Measurements from ENCODE around the gene ACAP2.

The ACAP2 gene

DNA sequence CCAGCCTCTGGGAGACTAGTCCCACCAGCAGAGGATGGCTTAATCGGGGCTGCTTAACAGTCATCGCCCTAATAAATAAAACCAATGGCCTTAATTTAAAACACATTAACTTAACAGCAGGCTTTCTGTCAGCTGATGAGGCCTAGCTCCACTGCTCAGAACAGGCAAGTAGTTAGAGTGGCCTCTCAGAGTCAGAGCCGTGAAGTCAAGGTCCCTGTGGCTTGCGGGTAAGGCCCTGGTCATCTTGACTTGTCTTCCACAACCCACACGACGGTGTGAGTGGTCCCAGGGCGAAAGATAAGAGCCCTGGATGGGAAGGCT, 183.7 kb downstream of the ACAP2 start:
- DNase-seq, result no peak

DNA sequence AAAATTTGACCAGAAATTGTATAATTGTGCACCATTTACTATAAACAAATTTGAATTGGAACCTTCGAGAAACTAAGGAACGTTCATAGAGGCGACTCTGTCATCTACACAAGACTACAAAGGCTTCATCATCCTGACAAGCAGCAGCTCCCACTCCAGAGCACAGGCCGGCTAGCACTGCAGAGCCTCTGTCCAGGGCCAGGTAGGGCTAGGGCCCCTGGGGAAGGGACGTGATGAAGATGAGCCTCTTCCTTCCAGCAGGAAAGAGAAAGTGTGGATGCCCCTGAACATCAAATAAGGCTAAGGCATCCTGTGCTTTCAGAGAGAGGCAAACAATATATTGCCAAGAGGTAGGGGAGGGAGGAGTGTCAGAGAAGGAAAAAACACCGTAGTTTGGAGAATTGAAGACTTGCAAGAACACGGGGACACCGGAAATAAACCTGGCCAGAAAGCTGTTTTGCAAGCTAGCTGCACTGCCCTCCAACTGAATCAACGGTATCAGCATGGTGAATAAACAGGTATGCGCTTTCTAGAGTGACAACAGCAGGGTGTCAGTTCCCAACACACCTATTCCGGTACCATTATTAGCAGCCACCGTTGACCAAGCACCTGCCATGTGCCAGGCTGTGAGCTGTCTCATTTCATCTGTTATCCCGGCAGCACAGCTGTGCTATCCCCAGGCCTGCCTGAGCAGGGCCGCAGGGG, 184.2 kb downstream of the ACAP2 start:
- DNase-seq, result no peak

GRCh38 chr3:195257454-195258448, 185.1 kb downstream of the ACAP2 start:
- DNase-seq, result no peak

- no peak for DNase-seq
Observed at GRCh38 chr3:195256639-195257453, 186.0 kb downstream of the ACAP2 start.

DNA sequence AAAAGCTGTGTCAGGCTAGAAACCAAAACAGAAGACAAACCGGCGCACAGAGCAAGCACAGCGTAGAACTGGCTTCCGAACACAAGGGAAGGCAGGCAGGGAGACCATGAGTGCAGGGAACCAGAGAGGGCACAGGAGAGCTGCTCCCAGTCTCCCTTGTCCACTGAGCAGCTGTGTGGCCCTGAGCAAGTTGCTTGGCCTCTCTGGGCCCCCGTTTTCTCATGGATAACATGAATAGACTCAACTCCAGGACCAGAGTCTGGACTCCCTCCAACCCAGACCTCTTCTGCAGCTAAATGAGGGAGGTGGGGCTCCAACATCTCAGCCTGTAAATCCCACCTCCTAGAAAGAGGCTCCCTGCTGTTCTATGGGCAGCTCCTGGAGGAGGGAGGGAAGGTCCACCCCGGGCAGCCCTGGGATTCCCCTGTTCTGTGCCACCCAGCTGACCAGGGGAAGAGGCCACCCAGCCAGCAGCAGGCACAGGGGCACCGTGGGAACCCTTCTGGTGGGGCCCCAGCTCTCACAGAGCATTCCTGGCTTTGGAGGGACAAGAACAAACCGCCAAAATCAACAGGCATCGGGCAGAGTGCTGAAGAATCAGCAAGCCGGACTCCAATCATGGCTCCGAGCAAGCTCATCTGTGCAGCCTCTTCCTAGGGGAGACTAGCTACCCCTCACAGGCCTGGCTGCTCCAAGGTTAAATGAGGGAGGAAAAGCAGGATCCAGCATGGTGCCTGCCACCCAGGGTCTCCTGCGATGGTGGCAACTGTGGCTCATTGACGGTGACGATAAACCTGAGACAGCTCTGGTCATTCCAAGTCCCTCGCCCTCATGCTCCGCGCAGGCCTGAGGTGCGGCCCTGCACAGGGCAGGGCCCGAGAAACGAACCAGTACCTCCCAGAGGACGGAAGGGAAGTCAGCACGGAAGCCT, 187.0 kb downstream of the ACAP2 start:
- DNase-seq, result no peak

- no peak for DNase-seq
Observed at GRCh38 chr3:195255176-195255500, 187.7 kb downstream of the ACAP2 start.

GRCh38 chr3:195254454-195255175, 188.2 kb downstream of the ACAP2 start:
- no peak for DNase-seq

- no peak for DNase-seq
Observed at GRCh38 chr3:195253923-195254432, 188.8 kb downstream of the ACAP2 start.

GRCh38 chr3:195251336-195252065, 191.3 kb downstream of the ACAP2 start:
- DNase-seq, result no peak

DNA sequence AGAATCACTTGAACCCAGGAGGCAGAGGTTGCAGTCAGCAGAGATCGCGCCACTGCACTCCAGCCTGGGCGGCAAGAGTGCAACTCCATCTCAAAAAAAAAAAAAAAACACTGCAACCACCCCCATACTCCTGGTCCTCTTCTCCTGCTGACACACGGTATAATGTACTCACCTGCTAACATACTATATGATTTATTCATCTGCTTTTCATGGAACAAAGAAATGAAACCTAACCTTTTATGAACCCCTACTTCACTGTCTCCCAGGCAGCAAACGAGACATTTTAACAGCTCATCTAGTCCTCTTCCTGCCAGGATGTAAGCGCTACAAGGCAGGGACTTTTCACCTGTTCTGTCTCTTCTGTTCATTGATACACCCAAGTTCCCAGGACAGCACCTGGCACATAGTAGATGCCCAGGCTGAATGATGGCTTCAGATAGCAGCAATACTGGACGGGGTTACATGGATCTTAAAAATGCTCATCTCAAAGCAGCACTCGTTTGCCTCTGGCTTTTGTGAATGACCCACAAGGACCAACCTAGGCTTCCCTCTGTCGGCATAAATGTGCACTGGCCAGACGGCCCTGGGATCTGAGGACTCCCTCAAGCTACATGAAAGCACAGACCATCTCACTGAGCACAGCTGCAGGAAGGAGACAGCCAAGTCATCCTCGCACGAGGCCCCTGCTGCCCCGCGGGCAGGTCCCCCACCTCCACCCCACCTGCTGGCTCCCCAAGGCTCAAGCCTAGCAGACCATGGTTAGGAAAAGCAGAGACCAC, 192.2 kb downstream of the ACAP2 start:
- no peak for DNase-seq

DNA sequence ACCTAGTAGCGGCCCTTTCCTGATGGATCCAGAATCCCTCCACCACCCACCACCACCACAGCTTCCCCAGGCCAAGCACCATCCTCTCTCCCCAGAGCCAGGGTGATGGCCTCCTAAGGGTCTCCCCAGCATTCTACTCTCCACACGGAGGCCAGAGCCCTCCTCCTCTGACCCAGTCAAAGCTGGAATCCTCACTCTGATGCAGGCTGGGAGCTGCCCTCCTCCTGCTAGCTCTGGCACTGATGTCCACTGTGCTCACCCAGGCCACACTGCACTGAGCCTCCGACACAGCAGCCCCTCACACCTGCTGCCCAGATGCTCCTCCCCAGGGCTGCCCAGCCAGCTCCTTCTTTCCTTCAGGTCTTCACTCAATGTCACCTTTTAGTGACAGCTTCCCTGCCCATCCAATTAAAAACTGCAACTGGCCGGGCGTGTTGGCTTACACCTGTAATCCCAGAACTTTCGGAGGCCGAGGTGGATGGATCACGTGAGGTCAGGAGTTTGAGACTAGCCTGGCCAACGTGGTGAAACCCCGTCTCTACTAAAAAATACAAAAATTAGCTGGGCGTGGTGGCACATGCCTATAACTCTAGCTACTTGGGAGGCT, 192.9 kb downstream of the ACAP2 start:
- no peak for DNase-seq

DNA sequence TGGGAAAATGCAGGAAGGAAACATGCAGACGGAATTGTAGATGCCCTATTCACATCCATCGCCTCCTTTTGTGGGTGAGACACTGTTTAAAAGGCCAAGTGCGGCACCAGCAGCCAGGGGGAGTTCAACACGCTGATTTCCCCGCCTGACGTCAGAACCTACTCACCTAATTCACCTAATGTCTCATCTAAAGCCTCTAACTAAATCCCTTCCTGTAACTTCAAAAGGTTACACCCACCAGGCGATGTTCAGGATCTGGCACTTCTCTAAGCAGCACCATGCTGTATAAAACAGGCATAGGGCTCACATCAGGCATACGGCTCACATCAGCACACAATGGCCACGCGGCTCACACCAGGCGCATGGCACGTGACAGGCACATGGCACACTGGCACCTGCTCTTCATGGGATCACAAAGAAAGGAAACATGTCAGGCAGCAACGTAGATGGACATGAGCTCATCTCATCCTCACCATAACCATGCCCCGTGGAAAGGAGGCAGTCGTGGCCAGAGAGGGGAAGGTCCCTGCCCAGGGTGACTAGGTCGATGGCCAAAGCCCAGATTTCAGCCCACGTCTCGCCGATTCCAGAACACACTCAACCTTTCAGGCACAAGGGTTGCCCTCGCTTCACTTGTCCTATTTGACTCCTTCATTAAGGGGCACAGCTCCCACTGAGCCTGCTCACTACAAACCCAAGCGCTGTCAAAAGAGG, 193.6 kb downstream of the ACAP2 start:
- no peak for DNase-seq

DNA sequence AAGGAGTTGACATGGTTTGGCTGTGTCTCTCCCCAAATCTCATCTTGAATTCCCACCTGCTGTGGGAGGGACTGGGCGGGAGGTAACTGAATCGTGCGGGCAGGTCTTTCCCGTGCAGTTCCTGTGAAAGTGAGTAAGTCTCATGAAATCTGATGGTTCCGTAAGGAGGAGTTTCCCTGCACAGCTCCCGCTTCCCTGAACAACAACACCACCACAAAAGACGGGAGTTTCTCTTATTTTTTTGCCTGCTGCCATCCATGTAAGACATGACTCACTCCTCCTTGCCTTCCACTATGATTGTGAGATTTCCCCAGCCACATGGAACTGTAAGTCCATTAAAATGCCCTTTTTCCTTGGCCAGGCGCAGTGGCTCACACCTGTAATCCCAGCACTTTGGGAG, 194.5 kb downstream of the ACAP2 start:
- no peak for DNase-seq

DNA sequence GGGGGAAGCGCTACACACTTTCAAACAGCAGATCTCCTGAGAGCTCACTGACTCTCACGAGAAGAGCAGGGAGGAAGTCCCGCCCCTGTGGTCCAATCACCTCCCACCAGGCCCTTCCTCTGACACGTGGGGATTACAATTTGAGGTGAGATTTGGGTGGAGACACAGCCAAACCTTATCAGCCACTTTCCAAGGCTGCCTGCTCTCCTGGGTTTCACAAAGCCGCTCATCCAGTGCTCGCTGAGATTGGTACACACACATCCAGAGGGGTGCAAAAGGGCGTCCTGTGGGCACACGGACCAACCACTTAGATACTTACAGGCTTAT, 195.0 kb downstream of the ACAP2 start:
- DNase-seq, result no peak

DNA sequence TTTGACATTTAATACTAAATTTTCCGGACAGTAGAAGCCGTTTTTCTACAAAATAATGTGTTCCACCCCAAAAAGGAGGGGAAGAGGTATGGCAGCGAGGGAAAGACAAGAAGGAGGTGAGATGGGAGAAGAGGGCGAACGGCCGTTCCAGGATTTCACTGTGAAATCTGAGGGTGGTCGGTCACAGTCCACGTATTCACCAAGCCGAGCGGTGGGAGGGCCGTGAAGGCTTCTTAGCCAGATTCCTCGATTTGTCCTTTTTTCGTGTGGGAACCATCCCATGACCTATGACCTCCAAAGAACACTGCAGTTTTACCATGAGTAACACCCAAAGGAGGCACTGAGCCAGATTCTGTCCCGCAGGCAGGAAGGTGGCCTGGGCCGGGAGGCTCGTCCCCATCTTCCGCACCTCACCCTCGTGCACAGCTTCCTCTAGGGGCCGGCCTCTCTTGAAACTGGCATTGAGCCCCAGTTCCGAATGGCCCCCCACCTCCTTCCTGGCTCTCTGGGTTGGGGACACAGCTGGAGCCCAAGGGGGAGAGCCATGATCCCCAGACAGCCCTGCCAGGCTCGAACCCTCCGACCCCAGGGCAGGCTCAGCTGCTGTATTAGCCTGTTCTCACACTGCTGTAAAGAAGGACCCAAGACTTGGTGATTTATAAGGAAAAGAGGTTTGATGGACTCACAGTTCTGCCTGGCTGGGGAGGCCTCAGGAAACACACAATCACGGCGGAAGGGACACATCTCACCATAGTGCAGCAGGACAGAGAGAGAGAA, 195.5 kb downstream of the ACAP2 start:
- DNase-seq, result no peak

DNA sequence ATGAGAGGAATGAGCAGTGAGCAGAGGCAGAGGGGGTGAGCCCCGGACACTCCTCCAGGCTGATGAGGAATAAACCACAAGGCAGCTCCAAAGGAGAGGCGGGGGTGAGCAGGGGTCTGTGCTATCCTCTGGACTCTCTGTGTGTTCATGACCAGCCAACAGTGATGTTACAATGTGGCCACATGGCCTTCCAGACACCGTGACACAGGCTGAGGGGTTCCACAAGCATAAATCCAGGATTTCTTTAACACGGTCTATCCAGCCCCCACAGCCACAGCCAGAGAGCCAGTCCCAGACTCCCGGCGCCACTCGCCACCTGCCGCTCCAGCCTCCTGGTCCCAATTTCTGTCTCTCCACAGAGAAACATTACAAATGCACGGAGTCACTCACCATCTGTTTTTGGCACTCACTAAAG, 196.2 kb downstream of the ACAP2 start:
- DNase-seq, result no peak

- no peak for DNase-seq
Observed at GRCh38 chr3:195245531-195245951, 197.3 kb downstream of the ACAP2 start.
